Keratinocyte (primary cell): ENCODE measurements around the gene DGKQ. TPM values are rescaled to one million over a fixed set of nuclear protein-coding genes. Genes with fewer than 3 reads are reported as not detected.

Experiments used
- DNase-seq: peaks from one replicate; pipeline ENCODE4 v3.0.0-alpha.2; 2011; ENCODE audit warnings: low read depth, missing footprints, low spot score
- FAIRE-seq: peaks from 2 replicates; lab custom pipeline; 2011; peaks lifted over from hg19 to GRCh38; lab: Jason Lieb, UNC
- H2AFZ ChIP-seq: 2 replicates; pipeline ENCODE4 v1.6.0; 2012; ENCODE audit warnings: low read length, control low read depth, inconsistent platforms; ENCODE audit not compliant: control insufficient read depth
- H3K27ac ChIP-seq: 2 replicates; pipeline ENCODE4 v1.5.1; 2011; ENCODE audit warnings: low read length; ENCODE audit not compliant: control insufficient read depth, insufficient read depth
- H3K27me3 ChIP-seq: 3 replicates; pipeline ENCODE4 v1.6.0; 2011; ENCODE audit warnings: low read length; ENCODE audit not compliant: control insufficient read depth, insufficient read depth; ENCODE audit errors: extremely low read depth
- H3K36me3 ChIP-seq, 2 experiments: 2 replicates in 1 of 2; 3 replicates in 1 of 2; pipeline ENCODE4 v1.5.1; 2011; ENCODE audit warnings: low read length in 2 of 2, mild to moderate bottlenecking in 1 of 2; ENCODE audit not compliant: control insufficient read depth in 2 of 2, insufficient read depth in 2 of 2; ENCODE audit errors: extremely low read depth in 1 of 2
- H3K4me1 ChIP-seq: 3 replicates; pipeline ENCODE4 v1.5.1; 2011; ENCODE audit warnings: low read length; ENCODE audit not compliant: control insufficient read depth, insufficient read depth; ENCODE audit errors: extremely low read depth
- H3K4me2 ChIP-seq: 3 replicates; pipeline ENCODE4 v1.6.0; 2011; ENCODE audit warnings: low read depth, low read length; ENCODE audit not compliant: control insufficient read depth, insufficient read depth; ENCODE audit errors: extremely low read depth
- H3K4me3 ChIP-seq, 3 experiments: fragments of 200-600 bp in 1 of 3; sonication (generic) in 1 of 3; 2 replicates in 2 of 3; 3 replicates in 1 of 3; pipeline ENCODE4 v1.5.1; 2011 to 2016; ENCODE audit warnings: low read length in 3 of 3, mild to moderate bottlenecking in 3 of 3, control low read depth in 2 of 3, inconsistent platforms in 1 of 3, low read depth in 1 of 3, mixed read lengths in 1 of 3, mixed run types in 1 of 3, moderate library complexity in 1 of 3; ENCODE audit not compliant: control insufficient read depth in 2 of 3, insufficient read depth in 2 of 3; ENCODE audit errors: extremely low read depth in 1 of 3
- H3K79me2 ChIP-seq: 2 replicates; pipeline ENCODE4 v1.6.0; 2012; ENCODE audit warnings: low read length; ENCODE audit not compliant: control insufficient read depth, insufficient read depth
- H3K9ac ChIP-seq: 3 replicates; pipeline ENCODE4 v1.6.0; 2011; ENCODE audit warnings: low read length; ENCODE audit not compliant: control insufficient read depth, insufficient read depth; ENCODE audit errors: extremely low read depth
- H3K9me1 ChIP-seq: 3 replicates; pipeline ENCODE4 v1.6.0; 2011; ENCODE audit warnings: low read length; ENCODE audit not compliant: control insufficient read depth, insufficient read depth; ENCODE audit errors: extremely low read depth
- H3K9me3 ChIP-seq: 2 replicates; pipeline ENCODE4 v1.5.1; 2012; ENCODE audit warnings: low read depth, low read length; ENCODE audit not compliant: control insufficient read depth
- H4K20me1 ChIP-seq: 3 replicates; pipeline ENCODE4 v1.6.0; 2011; ENCODE audit warnings: low read length; ENCODE audit not compliant: control insufficient read depth, insufficient read depth; ENCODE audit errors: extremely low read depth
- CTCF ChIP-seq, 3 experiments: IDR thresholded peaks in 1 of 3; conservative IDR thresholded peaks in 1 of 3; optimal IDR thresholded peaks in 1 of 3; 2 replicates in 2 of 3; 3 replicates in 1 of 3; pipeline versions ENCODE3 to v1.5.1; 2011; ENCODE audit warnings: low read length in 3 of 3, mild to moderate bottlenecking in 3 of 3, moderate library complexity in 2 of 3, control low read depth in 1 of 3, inconsistent platforms in 1 of 3; ENCODE audit not compliant: insufficient read depth in 2 of 3; ENCODE audit errors: extremely low read depth in 1 of 3
- EZH2 ChIP-seq: IDR thresholded peaks from one replicate; pipeline ENCODE4 v1.6.1; 2012; ENCODE audit warnings: inconsistent platforms, mild to moderate bottlenecking, low read length, moderate library complexity
- dilution Hi-C: fragments of 300-500 bp; cut with MboI; formaldehyde crosslinking; loops from one replicate; pipeline ENCODE4 v1.7.0; 2020; ENCODE audit warnings: low sequenced_read_pairs; ENCODE audit not compliant: extremely low pct_ligation_motif_present
- polyA plus RNA-seq, 5 experiments: library from polyadenylated mRNA; depleted of rRNA in 3 of 5; stranded (reverse) in 3 of 5; stranded (forward) in 1 of 5; unstranded in 1 of 5; fragments of >200 nt; gene quantifications; 1 replicate in 1 of 5; 2 replicates in 3 of 5; 3 replicates in 1 of 5; pipeline versions ENCODE4 v1.2.1 to v1.2.3, GENCODE V29; 2011 to 2012; ENCODE audit warnings: missing spikeins in 2 of 5, low read depth in 1 of 5, low replicate concordance in 1 of 5

The DGKQ gene
- polyA plus RNA-seq, 1 donor (not counting 4 experiments of a cell fraction or from before 2014, with no cell fraction given) = 5.3 TPM

DNA sequence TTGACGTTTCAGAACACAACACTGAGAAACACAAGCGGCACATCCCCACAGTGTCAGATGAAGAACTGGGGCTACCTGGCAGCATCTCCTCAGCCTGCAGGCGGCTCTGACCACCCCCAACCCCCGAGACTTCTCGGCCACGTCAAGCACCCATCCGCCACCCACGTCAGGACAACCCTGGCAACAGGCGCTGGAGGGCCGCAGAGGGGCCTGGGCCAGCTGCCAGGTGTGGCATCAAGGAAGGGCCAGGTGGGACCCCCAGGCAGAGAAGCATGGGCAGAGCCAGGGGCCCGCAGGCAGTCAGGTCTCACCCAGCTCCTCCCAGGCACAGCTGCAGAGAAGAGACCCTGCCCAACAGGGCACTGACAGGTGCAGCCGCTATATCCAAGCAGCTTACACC is 63.5 kb downstream of the DGKQ start:
- TF ChIP-seq EZH2 (no peak), CTCF (optimal IDR thresholded peaks at IDR 0.05 in 1 of 3, IDR thresholded peaks at IDR 0.05 in 1 of 3, conservative IDR thresholded peaks at IDR 0.05 in 1 of 3; ENCODE audit: extremely low read depth in 1 of 3, insufficient read depth in 2 of 3, low read length in 3 of 3) (no peak)
- Histone ChIP-seq H4K20me1 (no peaks in the 10 kb centered on the region), H3K4me1 (no peaks in the 10 kb centered on the region), H3K9me3 (peaks cover 2% of the 10 kb centered on the region), H3K4me3 (no peak overlapping the region), H3K27me3 (no peaks in the 10 kb centered on the region), H3K36me3 (peaks cover 1 to 20% of the 10 kb centered on the region in 2 experiments), H3K9me1 (no peaks in the 10 kb centered on the region), H3K9ac (no peak overlapping the region), H3K79me2 (peaks cover 45% of the 10 kb centered on the region), H3K4me2 (no peak overlapping the region), H3K27ac (no peak overlapping the region), H2AFZ (no peak overlapping the region)
- DNase-seq (no peak), FAIRE-seq (no peak)
- dilution Hi-C loops = no loop called here

GRCh38 chr4:909131-909571 is 64.2 kb downstream of the DGKQ start:
- peaks cover 38% of the 10 kb centered on the region for H3K79me2 ChIP-seq
- FAIRE-seq (no peak), DNase-seq (no peak)
- no peak overlapping the region for H3K9ac ChIP-seq
- no peak overlapping the region for H3K27ac ChIP-seq
- H3K27me3 ChIP-seq = no peaks in the 10 kb centered on the region
- H2AFZ ChIP-seq = no peak overlapping the region
- no peak overlapping the region for H3K4me3 ChIP-seq
- H3K4me2 ChIP-seq = no peak overlapping the region
- no peak for TF ChIP-seq CTCF (optimal IDR thresholded peaks at IDR 0.05 in 1 of 3, IDR thresholded peaks at IDR 0.05 in 1 of 3, conservative IDR thresholded peaks at IDR 0.05 in 1 of 3; ENCODE audit: extremely low read depth in 1 of 3, insufficient read depth in 2 of 3, low read length in 3 of 3)
- TF ChIP-seq EZH2 = no peak
- peaks cover 2% of the 10 kb centered on the region for H3K9me3 ChIP-seq
- no peaks in the 10 kb centered on the region for H3K4me1 ChIP-seq
- peaks cover 5 to 22% of the 10 kb centered on the region in 2 experiments for H3K36me3 ChIP-seq
- no peaks in the 10 kb centered on the region for H4K20me1 ChIP-seq
- dilution Hi-C loops = no loop called here
- H3K9me1 ChIP-seq = no peaks in the 10 kb centered on the region

Other genes with a start within 250 kb of the DGKQ start
- 0.04 to 0.05 TPM in 2 of 3 replicates, not detected in the other for gene CPLX1, start 147.4 kb downstream of the DGKQ start, polyA plus RNA-seq
- 18.4 to 25.3 TPM (median 19.4 TPM) in 3 replicates for gene GAK, start 41.3 kb downstream of the DGKQ start, polyA plus RNA-seq
- gene TMEM175, start 41.1 kb downstream of the DGKQ start, polyA plus RNA-seq = 23.2 to 31.3 TPM (median 24.3 TPM) in 3 replicates
- 0.74 to 3.9 TPM (median 1.2 TPM) in 3 replicates for gene IDUA, start 13.5 kb upstream of the DGKQ start, polyA plus RNA-seq
- not detected in 3 replicates for gene SLC26A1, start 19.8 kb upstream of the DGKQ start, polyA plus RNA-seq
- gene FGFRL1, start 38.1 kb upstream of the DGKQ start, polyA plus RNA-seq = 2.8 to 8.1 TPM (median 4.9 TPM) in 3 replicates
- 0.16 to 0.28 TPM (median 0.24 TPM) in 3 replicates for gene RNF212, start 140.0 kb upstream of the DGKQ start, polyA plus RNA-seq
- 0.60 to 11.9 TPM (median 3.3 TPM) in 3 replicates for gene SPON2, start 199.0 kb upstream of the DGKQ start, polyA plus RNA-seq